WTC11 (cell line): ENCODE data around the gene PRR12. TPM values are rescaled to one million over a fixed set of nuclear protein-coding genes. Genes with fewer than 3 reads are reported as not detected.

Source experiments
- ATAC-seq: fragments of 200-7000 bp; cut with Tn5 transposase; 2 replicates; pipeline ENCODE4 v1.10.0; 2021; ENCODE audit warnings: mild to moderate bottlenecking, moderate library complexity
- CTCF ChIA-PET: fragments of 300-600 bp; sonication (Branson Sonifier 250); formaldehyde crosslinking; loops from one replicate; lab custom pipeline; 2021; ENCODE audit warnings: antibody characterized with exemption; lab: Charles Lee
- POLR2A ChIA-PET: fragments of 350-600 bp; sonication (Branson Sonifier 250); formaldehyde crosslinking; loops from one replicate; lab custom pipeline; 2021; ENCODE audit warnings: antibody characterized with exemption; lab: Charles Lee
- DNase-seq: peaks from one replicate; pipeline ENCODE4 v3.0.0; 2021; ENCODE audit warnings: low spot score
- H3K27ac Mint-ChIP-seq: 2 replicates; pipeline ENCODE4 v1.8.0; 2021; ENCODE audit warnings: mixed read lengths
- H3K27me3 Mint-ChIP-seq: 2 replicates; pipeline ENCODE4 v1.8.0; 2021; ENCODE audit warnings: low read depth, mild to moderate bottlenecking, moderate library complexity, mixed read lengths
- H3K36me3 Mint-ChIP-seq: 2 replicates; pipeline ENCODE4 v1.8.0; 2021; ENCODE audit warnings: mixed read lengths
- H3K4me1 Mint-ChIP-seq: 2 replicates; pipeline ENCODE4 v1.8.0; 2022; ENCODE audit warnings: mixed read lengths
- H3K4me3 Mint-ChIP-seq: 2 replicates; pipeline ENCODE4 v1.8.0; 2021; ENCODE audit warnings: mild to moderate bottlenecking, moderate library complexity, mixed read lengths
- H3K9me3 Mint-ChIP-seq: 2 replicates; pipeline ENCODE4 v1.8.0; 2021; ENCODE audit warnings: mixed read lengths
- AR ChIP-seq: fragments of 250-450 bp; sonication (Bioruptor Pico); IDR thresholded peaks from 2 replicates; pipeline ENCODE4 v1.9.0; 2021; ENCODE audit warnings: mild to moderate bottlenecking
- ARID4B ChIP-seq: sonication (generic); formaldehyde crosslinking; IDR thresholded peaks from 2 replicates; pipeline ENCODE4 v1.8.0; 2023; ENCODE audit warnings: missing genetic modification reagents, mild to moderate bottlenecking, borderline replicate concordance
- CBFB ChIP-seq: sonication (generic); formaldehyde crosslinking; IDR thresholded peaks from 2 replicates; pipeline ENCODE4 v1.8.1; 2022; ENCODE audit warnings: mild to moderate bottlenecking, low read depth, missing genetic modification reagents
- CREB1 ChIP-seq: sonication (generic); formaldehyde crosslinking; IDR thresholded peaks from 2 replicates; pipeline ENCODE4 v1.8.0; 2023; ENCODE audit warnings: mild to moderate bottlenecking, missing genetic modification reagents
- E2F4 ChIP-seq: sonication (generic); formaldehyde crosslinking; IDR thresholded peaks from 2 replicates; pipeline ENCODE4 v1.8.1; 2022; ENCODE audit warnings: low read depth, mild to moderate bottlenecking, moderate library complexity, missing genetic modification reagents, borderline replicate concordance
- ESRRA ChIP-seq: sonication (generic); formaldehyde crosslinking; IDR thresholded peaks from 2 replicates; pipeline ENCODE4 v1.8.1; 2022; ENCODE audit warnings: mild to moderate bottlenecking, missing genetic modification reagents, borderline replicate concordance
- ETV6 ChIP-seq: sonication (generic); formaldehyde crosslinking; IDR thresholded peaks from 2 replicates; pipeline ENCODE4 v1.8.1; 2022; ENCODE audit warnings: mild to moderate bottlenecking, missing genetic modification reagents
- FOXJ3 ChIP-seq: sonication (generic); formaldehyde crosslinking; IDR thresholded peaks from 2 replicates; pipeline ENCODE4 v1.9.0; 2021; ENCODE audit warnings: missing genetic modification reagents, mild to moderate bottlenecking, borderline replicate concordance
- FOXK1 ChIP-seq: sonication (generic); formaldehyde crosslinking; IDR thresholded peaks from 2 replicates; pipeline ENCODE4 v1.8.0; 2022; ENCODE audit warnings: mild to moderate bottlenecking, moderate library complexity, missing genetic modification reagents
- GABPB1 ChIP-seq: sonication (generic); formaldehyde crosslinking; IDR thresholded peaks from 2 replicates; pipeline ENCODE4 v1.8.1; 2023; ENCODE audit warnings: mild to moderate bottlenecking, missing genetic modification reagents
- GTF2I ChIP-seq: fragments of 250-450 bp; sonication (Bioruptor Pico); conservative IDR thresholded peaks from 2 replicates; pipeline ENCODE4 v1.4.0; 2021; ENCODE audit warnings: mild to moderate bottlenecking
- MXD4 ChIP-seq: fragments of 250-450 bp; sonication (Bioruptor Pico); IDR thresholded peaks from 2 replicates; pipeline ENCODE4 v1.8.0; 2021; ENCODE audit warnings: mild to moderate bottlenecking, moderate library complexity, borderline replicate concordance
- MYBL2 ChIP-seq: sonication (generic); formaldehyde crosslinking; IDR thresholded peaks from 2 replicates; pipeline ENCODE4 v1.8.1; 2023; ENCODE audit warnings: mild to moderate bottlenecking, moderate library complexity, missing genetic modification reagents
- RELA ChIP-seq: sonication (generic); formaldehyde crosslinking; IDR thresholded peaks from 2 replicates; pipeline ENCODE4 v1.8.1; 2022; ENCODE audit warnings: missing genetic modification reagents, mild to moderate bottlenecking, borderline replicate concordance
- TCF7 ChIP-seq: sonication (generic); formaldehyde crosslinking; IDR thresholded peaks from 2 replicates; pipeline ENCODE4 v1.8.0; 2022; ENCODE audit warnings: mild to moderate bottlenecking, low read depth, missing genetic modification reagents, moderate library complexity
- TP53 ChIP-seq: sonication (generic); formaldehyde crosslinking; IDR thresholded peaks from 2 replicates; pipeline ENCODE4 v1.8.1; 2023; ENCODE audit warnings: mild to moderate bottlenecking, missing genetic modification reagents
- ZNF121 ChIP-seq: sonication (generic); formaldehyde crosslinking; IDR thresholded peaks from 2 replicates; pipeline ENCODE4 v1.8.0; 2023; ENCODE audit warnings: missing genetic modification reagents
- ZNF263 ChIP-seq: sonication (generic); formaldehyde crosslinking; IDR thresholded peaks from 2 replicates; pipeline ENCODE4 v1.8.1; 2022; ENCODE audit warnings: low read depth, mild to moderate bottlenecking, moderate library complexity, missing genetic modification reagents
- ZSCAN18 ChIP-seq: fragments of 250-450 bp; sonication (Bioruptor Pico); IDR thresholded peaks from 2 replicates; pipeline ENCODE4 v2.1.2; 2022; ENCODE audit warnings: mild to moderate bottlenecking, moderate library complexity
- total RNA-seq: library from RNA; stranded (reverse); gene quantifications from 3 replicates; pipeline ENCODE4 v1.2.3, GENCODE V29; 2021
- TF ChIP-seq, protein P1 (sequence below): sonication (generic); formaldehyde crosslinking; conservative IDR thresholded peaks from 2 replicates; pipeline ENCODE4 v1.8.1; 2022; ENCODE audit warnings: mild to moderate bottlenecking, missing genetic modification reagents
- TF ChIP-seq, protein P2 (sequence below): sonication (generic); formaldehyde crosslinking; IDR thresholded peaks from 2 replicates; pipeline ENCODE4 v1.8.1; 2023; ENCODE audit warnings: mild to moderate bottlenecking, missing genetic modification reagents, borderline replicate concordance

Gene PRR12
- total RNA-seq, 1 experiment from 2014 or later: 86.1 TPM

DNA sequence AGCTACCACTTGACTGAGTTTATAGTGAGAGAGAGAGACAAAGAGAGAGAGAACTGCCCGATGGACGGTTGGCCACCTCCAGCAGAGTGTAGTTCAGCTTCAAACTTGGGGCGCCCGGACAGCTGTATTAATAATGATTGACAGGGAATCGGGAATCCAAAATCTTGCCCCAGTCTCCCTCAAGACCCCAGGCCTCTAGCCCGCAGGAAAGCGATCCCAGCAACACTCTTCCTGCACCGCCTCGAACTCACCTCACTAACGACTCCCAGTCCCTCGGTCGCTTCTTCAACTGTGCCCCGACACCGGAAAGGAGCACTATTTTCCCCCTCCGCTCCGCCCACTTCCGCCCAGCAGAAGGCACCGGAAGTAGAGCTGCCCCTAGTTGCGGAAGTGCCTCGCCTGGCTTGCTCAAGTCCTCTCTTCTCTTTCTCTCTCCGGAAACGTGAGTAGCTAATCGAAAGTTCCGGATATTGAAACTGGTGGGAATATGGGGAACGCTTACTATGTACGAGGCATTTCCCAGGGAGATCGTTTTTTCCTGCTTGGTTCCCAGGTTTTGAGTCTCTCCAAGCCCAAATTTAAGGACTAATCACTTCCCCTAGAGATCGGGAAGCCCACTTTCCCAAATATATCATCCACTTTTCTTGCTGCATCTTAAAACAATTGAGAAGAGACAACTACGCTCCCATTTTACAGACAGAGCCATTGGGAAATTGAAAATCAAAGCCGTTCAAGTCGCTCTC, 10.5 kb upstream of the PRR12 start, which contains the start of gene NOSIP (continued):
- TF ChIP-seq FOXK1 (CRISPR knock-in tag): peak; percentile 90
- TF ChIP-seq MYBL2: peak; percentile 50; the same call in 1 of the 2 replicates
- peak; percentile 97 for TF ChIP-seq ETV6 (CRISPR knock-in tag)
- peak; percentile 66; the same call in 1 of the 2 replicates for TF ChIP-seq TP53 (CRISPR knock-in tag)
- TF ChIP-seq FOXJ3: no peak
- TF ChIP-seq ARID4B (CRISPR knock-in tag): peak; percentile 32; the same call in 1 of the 2 replicates
- TF ChIP-seq, protein P1, sequence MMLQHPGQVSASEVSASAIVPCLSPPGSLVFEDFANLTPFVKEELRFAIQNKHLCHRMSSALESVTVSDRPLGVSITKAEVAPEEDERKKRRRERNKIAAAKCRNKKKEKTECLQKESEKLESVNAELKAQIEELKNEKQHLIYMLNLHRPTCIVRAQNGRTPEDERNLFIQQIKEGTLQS (CRISPR knock-in tag): no peak
- peak; percentile 91 for TF ChIP-seq GTF2I (CRISPR knock-in tag)
- peak; percentile 91 for TF ChIP-seq GABPB1 (CRISPR knock-in tag)
- TF ChIP-seq, all 79 proteins: peak for 12

DNA sequence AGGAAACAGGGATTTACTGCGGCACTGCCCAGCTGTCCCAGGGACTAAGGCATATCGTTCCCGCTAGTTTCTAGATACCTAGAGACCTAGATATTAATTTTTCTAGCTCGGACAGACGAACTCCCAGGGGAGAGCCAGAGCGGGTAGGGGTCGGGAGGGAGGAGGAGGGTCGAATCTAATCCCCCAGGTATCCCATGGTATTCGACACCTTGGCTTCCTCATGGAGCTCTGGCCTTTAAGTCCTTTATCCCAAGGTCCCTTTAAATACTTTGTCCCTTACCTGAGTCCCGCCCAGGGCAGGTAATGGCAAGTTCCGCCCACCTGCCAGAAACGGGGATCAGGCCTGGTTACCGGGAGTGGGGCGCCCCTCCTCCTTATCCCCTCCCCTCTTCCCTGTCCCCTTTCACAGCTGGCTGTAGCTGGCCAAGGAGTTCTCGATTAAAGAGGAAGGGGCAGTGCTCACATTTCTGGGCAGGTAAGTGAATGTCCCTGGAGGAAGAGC, 9.9 kb upstream of the PRR12 start, which contains the start of gene PRRG2:
Gene PRRG2, plus strand, starts transcription at position 310 of the 502 bp plus-strand sequence. CDS start 1,904 bp downstream, outside the sequence.
- DNase-seq (peak; percentile 61), ATAC-seq (peak; percentile 43)
- Mint-ChIP-seq H3K36me3 (0 out of 2 replicates have a peak, but pooled peaks cover 4% of the 10 kb centered on the region), H3K4me1 (peaks cover 28% of the 10 kb centered on the region), H3K4me3 (peak within 1 kb of the TSS; percentile 99), H3K9me3 (no peaks in the 10 kb centered on the region), H3K27me3 (no peaks in the 10 kb centered on the region; the same call in 1 of the 2 replicates), H3K27ac (peak within 1 kb of the TSS; percentile 95)
- CTCF ChIA-PET: interaction anchor here (0.8 to 2.6 kb wide), 6 partner anchors 10 to 100 kb away, joined by 3 to 53 read pairs (median 3); no protein-coding TSS in a partner anchor
- POLR2A ChIA-PET: interaction anchor here (0.7 to 1.8 kb wide), 9 partner anchors 8 to 97 kb away, joined by 3 to 8 read pairs (median 4); partner anchors contain the start of genes PRR12 and RCN3
- TF ChIP-seq ETV6 (CRISPR knock-in tag) (no peak), ZSCAN18 (CRISPR knock-in tag) (no peak), AR (CRISPR knock-in tag) (no peak), TCF7 (CRISPR knock-in tag) (no peak), CREB1 (CRISPR knock-in tag) (no peak), ZNF263 (CRISPR knock-in tag) (no peak), E2F4 (CRISPR knock-in tag) (no peak), RELA (CRISPR knock-in tag) (no peak), MXD4 (CRISPR knock-in tag) (no peak), ESRRA (CRISPR knock-in tag) (no peak), ZNF121 (no peak), CBFB (CRISPR knock-in tag) (no peak)
- TF ChIP-seq, protein P2, sequence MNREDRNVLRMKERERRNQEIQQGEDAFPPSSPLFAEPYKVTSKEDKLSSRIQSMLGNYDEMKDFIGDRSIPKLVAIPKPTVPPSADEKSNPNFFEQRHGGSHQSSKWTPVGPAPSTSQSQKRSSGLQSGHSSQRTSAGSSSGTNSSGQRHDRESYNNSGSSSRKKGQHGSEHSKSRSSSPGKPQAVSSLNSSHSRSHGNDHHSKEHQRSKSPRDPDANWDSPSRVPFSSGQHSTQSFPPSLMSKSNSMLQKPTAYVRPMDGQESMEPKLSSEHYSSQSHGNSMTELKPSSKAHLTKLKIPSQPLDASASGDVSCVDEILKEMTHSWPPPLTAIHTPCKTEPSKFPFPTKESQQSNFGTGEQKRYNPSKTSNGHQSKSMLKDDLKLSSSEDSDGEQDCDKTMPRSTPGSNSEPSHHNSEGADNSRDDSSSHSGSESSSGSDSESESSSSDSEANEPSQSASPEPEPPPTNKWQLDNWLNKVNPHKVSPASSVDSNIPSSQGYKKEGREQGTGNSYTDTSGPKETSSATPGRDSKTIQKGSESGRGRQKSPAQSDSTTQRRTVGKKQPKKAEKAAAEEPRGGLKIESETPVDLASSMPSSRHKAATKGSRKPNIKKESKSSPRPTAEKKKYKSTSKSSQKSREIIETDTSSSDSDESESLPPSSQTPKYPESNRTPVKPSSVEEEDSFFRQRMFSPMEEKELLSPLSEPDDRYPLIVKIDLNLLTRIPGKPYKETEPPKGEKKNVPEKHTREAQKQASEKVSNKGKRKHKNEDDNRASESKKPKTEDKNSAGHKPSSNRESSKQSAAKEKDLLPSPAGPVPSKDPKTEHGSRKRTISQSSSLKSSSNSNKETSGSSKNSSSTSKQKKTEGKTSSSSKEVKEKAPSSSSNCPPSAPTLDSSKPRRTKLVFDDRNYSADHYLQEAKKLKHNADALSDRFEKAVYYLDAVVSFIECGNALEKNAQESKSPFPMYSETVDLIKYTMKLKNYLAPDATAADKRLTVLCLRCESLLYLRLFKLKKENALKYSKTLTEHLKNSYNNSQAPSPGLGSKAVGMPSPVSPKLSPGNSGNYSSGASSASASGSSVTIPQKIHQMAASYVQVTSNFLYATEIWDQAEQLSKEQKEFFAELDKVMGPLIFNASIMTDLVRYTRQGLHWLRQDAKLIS (CRISPR knock-in tag): no peak
